GM15510 (cell line): ENCODE results near the gene VAV3.

Experiments
- POLR2A ChIP-seq: IDR thresholded peaks from 3 replicates; pipeline ENCODE4 v1.6.1; 2011; ENCODE audit warnings: borderline replicate concordance; ENCODE audit not compliant: insufficient read length; ENCODE audit errors: extremely low read depth

The VAV3 gene

GRCh38 chr1:107965110-107965991 lies at the start of gene VAV3:
Gene VAV3 (minus strand): TSS chr1:107965180. CDS start chr1:107964869, 311 bp downstream.
- TF ChIP-seq POLR2A = no peak

- TF ChIP-seq POLR2A = no peak
Observed at GRCh38 chr1:108012553-108012952, 47.6 kb upstream of the VAV3 start.

GRCh38 chr1:108011295-108011694 lies 46.3 kb upstream of the VAV3 start:
- no peak for TF ChIP-seq POLR2A

GRCh38 chr1:108010581-108010980 lies 45.6 kb upstream of the VAV3 start:
- no peak for TF ChIP-seq POLR2A

GRCh38 chr1:108009603-108010195 lies 44.7 kb upstream of the VAV3 start:
- TF ChIP-seq POLR2A = no peak

- no peak for TF ChIP-seq POLR2A
Observed at GRCh38 chr1:108007531-108007930, 42.6 kb upstream of the VAV3 start.

GRCh38 chr1:108007070-108007469 lies 42.1 kb upstream of the VAV3 start:
- no peak for TF ChIP-seq POLR2A

GRCh38 chr1:108000620-108001111 lies 35.7 kb upstream of the VAV3 start:
- TF ChIP-seq POLR2A = no peak

- TF ChIP-seq POLR2A = no peak
Observed at GRCh38 chr1:108000184-108000583, 35.2 kb upstream of the VAV3 start.

GRCh38 chr1:107997866-107998265 lies 32.9 kb upstream of the VAV3 start:
- no peak for TF ChIP-seq POLR2A

GRCh38 chr1:107993920-107994319 lies 28.9 kb upstream of the VAV3 start:
- TF ChIP-seq POLR2A = no peak

GRCh38 chr1:107992347-107992746 lies 27.4 kb upstream of the VAV3 start:
- TF ChIP-seq POLR2A = no peak

GRCh38 chr1:107991371-107992066 lies 26.5 kb upstream of the VAV3 start:
- no peak for TF ChIP-seq POLR2A

GRCh38 chr1:107990606-107991005 lies 25.6 kb upstream of the VAV3 start:
- no peak for TF ChIP-seq POLR2A

GRCh38 chr1:107981277-107981676 lies 16.3 kb upstream of the VAV3 start:
- TF ChIP-seq POLR2A = no peak

- no peak for TF ChIP-seq POLR2A
Observed at GRCh38 chr1:107979926-107980325, 14.9 kb upstream of the VAV3 start.

GRCh38 chr1:107979088-107979487 lies 14.1 kb upstream of the VAV3 start:
- no peak for TF ChIP-seq POLR2A
